Activated CD4-positive, alpha-beta T cell treated with anti-CD3 and anti-CD28 coated beads for 36 hours (primary cell): ENCODE data around the gene NDRG2. TPM values are rescaled to one million over a fixed set of nuclear protein-coding genes. Genes with fewer than 3 reads are reported as not detected.

Source experiments
- ATAC-seq: fragments of 200-7000 bp; cut with Tn5 transposase; one replicate; pipeline ENCODE4 v1.10.0; 2021; ENCODE audit warnings: mild to moderate bottlenecking, moderate library complexity
- CTCF ChIA-PET: fragments of 350-600 bp; sonication (Branson Sonifier 250); formaldehyde crosslinking; loops from one replicate; lab custom pipeline; 2021; ENCODE audit warnings: antibody characterized with exemption; lab: Charles Lee
- POLR2A ChIA-PET: fragments of 350-600 bp; sonication (Branson Sonifier 250); formaldehyde crosslinking; loops from one replicate; lab custom pipeline; 2021; ENCODE audit warnings: antibody characterized with exemption, inconsistent platforms; lab: Charles Lee
- DNase-seq: peaks from one replicate; pipeline ENCODE4 v3.0.0-alpha.2; 2020
- H3K27ac Mint-ChIP-seq: one replicate; pipeline ENCODE4 v1.8.0; 2021; ENCODE audit warnings: mixed read lengths
- H3K27me3 Mint-ChIP-seq: one replicate; pipeline ENCODE4 v1.8.0; 2021; ENCODE audit warnings: mixed read lengths
- H3K36me3 Mint-ChIP-seq: one replicate; pipeline ENCODE4 v1.8.0; 2021; ENCODE audit warnings: low read depth, mixed read lengths
- H3K4me1 Mint-ChIP-seq: one replicate; pipeline ENCODE4 v1.8.0; 2021; ENCODE audit warnings: mixed read lengths
- H3K4me3 Mint-ChIP-seq: one replicate; pipeline ENCODE4 v1.8.0; 2021; ENCODE audit warnings: mild to moderate bottlenecking, moderate library complexity, mixed read lengths
- H3K9me3 Mint-ChIP-seq: one replicate; pipeline ENCODE4 v1.8.0; 2021; ENCODE audit warnings: low read depth, mixed read lengths
- intact Hi-C, 2 experiments: fragments of 100-400 bp; cut with DNase I in 1 of 2; cut with micrococcal nuclease in 1 of 2; formaldehyde crosslinking; loops; one replicate each; pipeline versions ENCODE4 v1.14.2 to v1.15.1; 2022 to 2024; cut with DNase I, micrococcal nuclease
- microRNA-seq: library from miRNA; unstranded; fragments of <30 nt; microRNA quantifications from one replicate; pipeline ENCODE4 v1.2.0, GENCODE V29; 2021; ENCODE audit warnings: borderline replicate concordance
- total RNA-seq, 2 experiments: library from RNA; stranded (reverse); gene quantifications; one replicate each; pipeline ENCODE4 v1.2.3, GENCODE V29; 2021

NDRG2 gene
- total RNA-seq, 2 experiments from 2014 or later, result 5.5 to 7.0 TPM

- intact Hi-C loops, result loop anchor here in 1 of 2 experiments (2.0 kb wide), 1 partner anchor 36 kb away; no protein-coding TSS in a partner anchor
- CTCF ChIA-PET, result interaction anchor here (0.6 to 5.5 kb wide), 46 partner anchors 10 to 627 kb away, joined by 3 to 73 read pairs (median 5); partner anchors contain the start of genes PARP2, PIP4P1 and SLC39A2
These were observed 54.2 kb downstream of the NDRG2 start for GRCh38 chr14:20970647-20970982.

GRCh38 chr14:20969336-20969735 lies 55.5 kb downstream of the NDRG2 start:
- intact Hi-C loops, result no loop called here
- Mint-ChIP-seq H3K27me3 (peaks cover 33% of the 10 kb centered on the region), H3K36me3 (no peaks in the 10 kb centered on the region), H3K9me3 (no peaks in the 10 kb centered on the region), H3K4me1 (peaks cover 7% of the 10 kb centered on the region), H3K27ac (no peak overlapping the region), H3K4me3 (no peak overlapping the region)
- CTCF ChIA-PET, result interaction anchor here (0.6 to 5.5 kb wide), 5 partner anchors 9 to 284 kb away, joined by 3 to 70 read pairs (median 3); no protein-coding TSS in a partner anchor
- DNase-seq (no peak), ATAC-seq (no peak)
- POLR2A ChIA-PET, result no interaction called here

More at GRCh38 chr14:20970647-20970982, 54.2 kb downstream of the NDRG2 start:
- POLR2A ChIA-PET, result interaction anchor here (0.6 kb wide), 2 partner anchors 59 to 64 kb away, joined by 3 to 5 read pairs; partner anchors contain the start of gene RNASE13
- ATAC-seq, result peak; percentile 7
- Mint-ChIP-seq H3K27me3 (peaks cover 29% of the 10 kb centered on the region), H3K36me3 (no peaks in the 10 kb centered on the region), H3K4me1 (peaks cover 7% of the 10 kb centered on the region), H3K27ac (peak overlapping the region; percentile 73), H3K4me3 (peak overlapping the region; percentile 76), H3K9me3 (no peaks in the 10 kb centered on the region)
- DNase-seq, result no peak

Small RNA genes lying within 50 kb of the gene (microRNA-seq; reads per million reads assigned to microRNA genes)
- not detected for gene MIR6717

Other genes starting within 250 kb of the NDRG2 start
- under 1 TPM; 0.46 to 0.62 TPM for gene RNASE6, start 243.8 kb downstream of the NDRG2 start, total RNA-seq
- not detected for gene RNASE1, start 222.2 kb downstream of the NDRG2 start, total RNA-seq
- not detected for gene RNASE3, start 133.7 kb downstream of the NDRG2 start, total RNA-seq
- gene RNASE2, start 69.6 kb downstream of the NDRG2 start, total RNA-seq, result not detected
- 10 to 100 TPM; 89.3 to 90.0 TPM for gene METTL17, start 35.1 kb downstream of the NDRG2 start, total RNA-seq
- gene SLC39A2, start 25.8 kb downstream of the NDRG2 start, total RNA-seq, result under 1 TPM; 0.21 to 0.30 TPM
- not detected for gene TPPP2, start 5.2 kb upstream of the NDRG2 start, total RNA-seq
- gene RNASE13, start 9.7 kb upstream of the NDRG2 start, total RNA-seq, result not detected
- gene RNASE7, start 17.3 kb upstream of the NDRG2 start, total RNA-seq, result not detected
- gene RNASE8, start 32.8 kb upstream of the NDRG2 start, total RNA-seq, result not detected
- gene ARHGEF40, start 45.2 kb upstream of the NDRG2 start, total RNA-seq, result under 1 TPM; 0.05 to 0.09 TPM
- 10 to 100 TPM in 1 of 2 experiments, 1 to 10 TPM in 1; 9.6 to 10.8 TPM for gene ZNF219, start 73.6 kb upstream of the NDRG2 start, total RNA-seq
- gene TMEM253, start 76.0 kb upstream of the NDRG2 start, total RNA-seq, result under 1 TPM in 1 of 2 experiments, not detected in 1; 0.44 TPM
- under 1 TPM in 1 of 2 experiments, not detected in 1; 0.02 TPM for gene OR5AU1, start 131.0 kb upstream of the NDRG2 start, total RNA-seq
- gene HNRNPC, start 244.4 kb upstream of the NDRG2 start, total RNA-seq, result 1,000 to 10,000 TPM; 1,155 to 1,665 TPM